ENCODE measurements around the gene TNFSF9. TPM values are rescaled to one million over a fixed set of nuclear protein-coding genes. Genes with fewer than 3 reads are reported as not detected.
A peak's percentile ranks its signal among the peaks of the same experiment; 100 is the strongest.

TNFSF9 gene
- total RNA-seq = 1 to 10 TPM; 1.6 to 2.7 TPM
- long read RNA-seq, transcript TNFSF9-201 (3 exons, 1,665 nt) = major isoform, 5 of 6 reads
- long read RNA-seq, partial matches to known transcripts = 1 of 6 reads
- long read RNA-seq, other reads (novel, unspliced or antisense) = 0 of 6 reads

DNA sequence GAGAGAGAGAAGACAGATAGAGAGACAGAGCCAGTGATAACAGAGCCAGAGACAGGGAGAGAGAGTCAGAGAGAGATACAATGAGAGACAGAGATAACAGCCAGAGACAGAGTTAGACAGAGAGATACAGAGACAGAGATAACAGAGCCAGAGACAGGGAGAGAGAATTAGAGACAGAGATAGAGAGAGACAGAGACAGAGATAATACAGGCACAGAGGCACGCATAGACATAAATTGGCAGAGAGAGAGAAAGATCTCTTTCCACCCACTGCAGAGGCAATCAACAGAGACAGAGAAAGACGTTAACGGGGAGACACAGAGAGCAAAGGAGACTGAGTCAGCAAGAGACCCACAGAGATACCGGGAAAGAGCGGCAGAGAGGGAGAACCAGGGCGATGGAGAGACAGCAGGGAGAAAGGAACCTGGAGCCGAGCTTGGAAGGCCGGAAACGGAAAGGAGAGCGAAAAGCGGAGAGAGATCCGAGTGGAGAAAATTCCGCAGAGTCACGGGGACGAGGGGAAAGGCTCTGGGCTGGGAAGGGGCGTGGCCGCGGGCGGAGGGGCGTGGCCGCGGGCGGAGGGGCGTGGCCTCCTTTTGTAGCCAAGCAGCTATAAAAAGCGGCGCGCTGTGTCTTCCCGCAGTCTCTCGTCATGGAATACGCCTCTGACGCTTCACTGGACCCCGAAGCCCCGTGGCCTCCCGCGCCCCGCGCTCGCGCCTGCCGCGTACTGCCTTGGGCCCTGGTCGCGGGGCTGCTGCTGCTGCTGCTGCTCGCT is at the start of gene TNFSF9:
TSS of gene TNFSF9 (plus strand) at position 641 of the 777 bp plus-strand sequence. CDS start at position 652, 11 bp downstream.
- intact Hi-C loops (cut with DNase I, micrococcal nuclease) = no loop called here
- DNase-seq = peak; percentile 87 to 92
- ATAC-seq = peak; percentile 95

- DNase-seq (peak in 1 of 2 donors; percentile 68), ATAC-seq (peak; percentile 43)
- intact Hi-C loops (cut with DNase I, micrococcal nuclease) = no loop called here
These were observed 49.1 kb upstream of the TNFSF9 start, which contains the start of gene DENND1C for GRCh38 chr19:6481541-6482342. Gene DENND1C, minus strand, starts transcription at chr19:6481787. Its CDS starts 92 bp downstream, at chr19:6481695.

GRCh38 chr19:6482343-6482686 is 48.5 kb upstream of the TNFSF9 start:
- ATAC-seq (no peak), DNase-seq (no peak)
- intact Hi-C loops (cut with DNase I, micrococcal nuclease) = no loop called here

DNA sequence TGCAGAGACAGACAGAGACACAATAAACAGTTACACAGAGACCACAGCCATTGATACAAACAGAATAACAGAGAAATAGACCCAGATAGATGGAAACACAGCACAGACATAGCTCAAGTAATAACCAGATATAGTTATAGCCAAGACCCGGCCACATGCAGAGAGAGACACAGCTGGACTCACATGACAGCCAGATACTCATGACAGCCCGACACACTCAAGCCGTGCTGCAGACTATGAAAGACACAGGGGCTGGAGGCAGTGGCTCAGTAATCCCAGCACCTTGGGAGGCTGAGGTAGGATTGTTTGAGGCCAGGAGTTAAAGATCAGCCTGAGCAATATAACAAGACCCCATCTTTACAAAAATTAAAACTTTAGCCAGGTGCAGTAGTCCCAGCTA is 47.6 kb upstream of the TNFSF9 start:
- no peak for ATAC-seq
- intact Hi-C loops (cut with DNase I, micrococcal nuclease) = no loop called here
- DNase-seq = no peak

DNA sequence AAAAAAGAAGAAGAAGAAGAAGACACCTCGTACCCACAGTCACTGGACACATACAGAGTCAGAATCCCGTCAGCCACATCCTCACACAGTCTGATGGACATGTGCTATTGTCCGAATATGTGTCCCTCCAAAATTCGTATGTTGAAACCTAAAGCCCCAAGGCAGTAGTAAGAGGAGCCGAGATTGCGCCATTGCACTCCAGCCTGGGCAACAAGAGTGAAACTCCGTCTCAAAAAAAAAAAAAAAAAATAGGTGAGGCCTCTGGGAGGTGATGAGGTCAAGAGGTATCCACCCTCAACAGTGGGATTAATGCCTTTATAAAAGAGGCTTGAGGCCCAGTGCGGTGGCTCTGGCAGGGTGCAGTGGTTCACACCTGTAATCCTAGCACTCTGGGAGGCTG is 46.6 kb upstream of the TNFSF9 start:
- intact Hi-C loops (cut with DNase I, micrococcal nuclease) = no loop called here
- DNase-seq (no peak), ATAC-seq (no peak)

DNA sequence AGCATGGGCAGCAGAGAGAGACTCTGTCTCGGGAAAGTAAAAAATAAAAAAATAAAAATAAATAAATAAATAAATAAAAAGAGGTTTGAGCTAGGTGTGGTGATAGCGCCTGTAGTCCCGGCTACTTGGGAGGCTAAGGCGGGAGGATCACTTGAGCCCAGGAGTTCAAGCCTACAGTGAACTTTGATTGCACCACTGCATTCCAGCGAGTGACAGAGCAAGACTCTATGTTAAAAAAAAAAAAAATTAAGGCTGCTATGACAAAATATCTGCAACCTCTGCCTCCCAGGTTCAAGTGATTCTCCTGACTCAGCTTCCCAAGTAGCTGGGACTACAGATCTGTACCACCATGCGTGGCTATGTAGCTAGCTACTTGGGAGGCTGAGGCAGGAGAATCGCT is 46.0 kb upstream of the TNFSF9 start:
- no peak for DNase-seq
- ATAC-seq = no peak
- intact Hi-C loops (cut with DNase I, micrococcal nuclease) = no loop called here

- intact Hi-C loops (cut with DNase I, micrococcal nuclease) = no loop called here
- ATAC-seq (no peak), DNase-seq (no peak)
These were observed 41.4 kb upstream of the TNFSF9 start for GRCh38 chr19:6489278-6490061.

DNA sequence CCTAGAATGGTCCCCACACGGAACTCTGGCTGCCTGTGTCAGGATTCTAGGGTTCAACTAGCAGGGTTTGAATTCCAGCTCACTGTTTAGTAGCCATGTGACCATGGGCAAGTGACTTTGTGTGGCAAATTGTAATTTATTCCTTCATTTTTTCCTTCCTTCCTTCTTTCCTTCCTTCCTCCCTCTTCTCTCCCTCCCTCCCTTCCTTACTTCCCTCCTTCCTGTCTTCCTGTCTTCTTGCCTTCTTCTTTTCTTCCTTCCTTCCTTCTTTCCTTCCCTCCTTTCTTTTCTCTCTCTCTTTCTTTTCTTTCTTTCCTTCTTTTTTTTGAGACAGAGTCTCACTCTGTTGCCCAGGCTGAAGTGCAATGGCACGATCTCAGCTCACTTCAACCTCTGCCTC is 40.7 kb upstream of the TNFSF9 start:
- DNase-seq = no peak
- no peak for ATAC-seq
- intact Hi-C loops (cut with DNase I, micrococcal nuclease) = no loop called here

- ATAC-seq (no peak), DNase-seq (no peak)
- intact Hi-C loops (cut with DNase I, micrococcal nuclease) = no loop called here
These were observed 38.8 kb upstream of the TNFSF9 start for GRCh38 chr19:6491802-6492592.

DNA sequence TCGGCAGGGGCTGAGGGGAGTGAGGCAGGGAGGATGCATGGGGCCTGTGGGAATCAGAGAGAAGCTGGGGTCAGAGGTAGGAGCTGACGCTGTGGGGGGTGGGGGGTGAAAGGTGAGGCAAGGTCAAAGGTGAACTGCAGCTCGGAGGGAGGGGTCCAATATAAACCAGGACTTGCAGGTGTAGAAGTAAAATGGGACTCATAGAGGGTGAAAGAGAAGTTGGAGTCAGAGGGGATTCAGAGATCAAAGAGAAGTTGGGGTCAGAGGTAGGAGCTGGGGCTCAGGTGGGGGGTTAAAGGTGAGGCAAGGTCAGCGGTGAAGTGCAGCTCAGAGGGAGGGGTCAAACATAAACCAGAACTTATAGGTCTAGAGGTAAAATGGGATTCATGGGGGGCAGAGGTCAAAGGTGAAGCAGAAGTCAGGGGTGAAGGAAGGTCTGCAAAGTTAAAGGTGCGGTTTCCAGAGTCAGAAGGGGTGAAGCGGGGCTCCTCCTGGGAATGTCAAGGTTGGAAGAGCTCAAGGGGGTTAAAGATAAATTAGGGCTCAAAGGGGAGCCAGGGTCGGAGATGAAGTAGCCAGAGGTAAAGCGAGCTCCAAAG is 36.3 kb upstream of the TNFSF9 start:
- intact Hi-C loops (cut with DNase I, micrococcal nuclease) = no loop called here
- no peak for ATAC-seq

GRCh38 chr19:6495947-6496346 is 34.9 kb upstream of the TNFSF9 start:
- intact Hi-C loops (cut with DNase I, micrococcal nuclease) = no loop called here
- DNase-seq (no peak), ATAC-seq (no peak)

More for the DNA sequence above, 36.3 kb upstream of the TNFSF9 start:
- no peak for DNase-seq

DNA sequence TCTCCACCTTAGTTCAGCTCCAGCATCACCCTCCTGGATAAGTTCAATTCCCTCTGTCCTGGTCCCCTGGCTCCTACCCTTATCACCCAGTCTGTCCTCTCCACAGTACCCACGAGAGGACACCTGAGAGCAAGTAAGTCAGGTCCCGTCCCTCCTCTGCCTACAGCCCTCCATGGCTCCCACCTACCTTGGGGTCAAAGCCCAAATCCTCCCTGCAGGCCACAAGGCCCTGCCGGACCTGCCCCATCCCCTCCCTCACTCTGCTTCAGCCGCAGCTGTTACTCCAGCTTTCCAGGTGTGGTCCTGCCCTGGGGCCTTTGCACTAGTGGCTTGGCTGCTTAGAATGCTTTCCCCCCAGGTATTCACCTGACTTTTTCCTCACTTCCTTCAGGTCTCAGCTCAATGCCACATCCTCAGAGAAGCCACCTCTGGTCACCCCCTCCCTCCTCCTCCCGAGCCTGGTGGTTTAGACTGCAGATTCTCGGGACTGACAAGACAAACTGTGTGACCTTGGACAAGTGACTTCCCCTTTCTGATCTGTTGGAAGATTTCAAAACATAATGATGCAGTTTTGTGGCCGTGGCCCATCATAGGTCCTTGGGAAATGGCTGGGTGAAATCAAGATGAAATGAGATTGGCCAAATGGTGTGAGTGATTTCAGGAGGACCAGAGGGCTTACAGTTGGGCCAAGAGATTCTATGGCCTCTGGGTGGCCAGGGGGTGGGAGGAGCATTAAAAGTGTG is 32.4 kb upstream of the TNFSF9 start:
- DNase-seq = no peak
- no peak for ATAC-seq
- intact Hi-C loops (cut with DNase I, micrococcal nuclease) = no loop called here

DNA sequence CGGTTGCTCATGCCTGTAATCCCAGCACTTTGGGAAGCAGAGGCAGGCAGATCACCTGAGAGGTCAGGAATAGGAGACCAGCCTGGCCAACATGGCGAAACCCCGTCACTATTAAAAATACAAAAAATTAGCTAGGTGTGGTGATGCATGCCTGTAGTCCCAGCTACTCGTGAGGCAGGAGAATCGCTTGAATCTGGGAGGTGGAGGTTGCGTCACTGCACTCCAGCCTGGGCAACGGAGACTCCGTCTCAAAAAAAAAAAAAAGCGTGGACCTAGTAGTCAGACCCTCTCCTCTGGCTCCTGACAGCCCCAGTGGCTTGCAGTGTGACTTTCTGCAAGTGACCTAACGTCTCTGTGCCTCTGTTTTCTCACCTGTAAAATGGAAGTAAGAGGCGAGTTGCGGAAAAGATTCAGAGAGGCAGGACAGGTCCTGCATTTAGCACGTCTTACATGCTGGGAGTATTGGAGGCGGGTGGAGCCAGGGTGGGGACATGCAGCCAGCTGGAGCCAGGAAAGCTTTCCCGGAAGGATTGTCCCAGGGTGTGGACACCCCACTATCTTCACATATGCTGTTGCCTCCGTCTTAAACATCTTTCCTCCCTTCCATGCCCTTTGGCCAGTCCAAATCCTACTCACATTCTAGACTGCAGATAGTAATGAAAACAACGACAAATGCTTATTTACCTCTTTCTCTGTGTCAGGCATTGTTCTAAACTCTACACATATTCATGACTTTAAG is 31.6 kb upstream of the TNFSF9 start:
- intact Hi-C loops (cut with DNase I, micrococcal nuclease) = no loop called here
- ATAC-seq (peak; percentile 90), DNase-seq (peak in 1 of 2 donors; percentile 35)

DNA sequence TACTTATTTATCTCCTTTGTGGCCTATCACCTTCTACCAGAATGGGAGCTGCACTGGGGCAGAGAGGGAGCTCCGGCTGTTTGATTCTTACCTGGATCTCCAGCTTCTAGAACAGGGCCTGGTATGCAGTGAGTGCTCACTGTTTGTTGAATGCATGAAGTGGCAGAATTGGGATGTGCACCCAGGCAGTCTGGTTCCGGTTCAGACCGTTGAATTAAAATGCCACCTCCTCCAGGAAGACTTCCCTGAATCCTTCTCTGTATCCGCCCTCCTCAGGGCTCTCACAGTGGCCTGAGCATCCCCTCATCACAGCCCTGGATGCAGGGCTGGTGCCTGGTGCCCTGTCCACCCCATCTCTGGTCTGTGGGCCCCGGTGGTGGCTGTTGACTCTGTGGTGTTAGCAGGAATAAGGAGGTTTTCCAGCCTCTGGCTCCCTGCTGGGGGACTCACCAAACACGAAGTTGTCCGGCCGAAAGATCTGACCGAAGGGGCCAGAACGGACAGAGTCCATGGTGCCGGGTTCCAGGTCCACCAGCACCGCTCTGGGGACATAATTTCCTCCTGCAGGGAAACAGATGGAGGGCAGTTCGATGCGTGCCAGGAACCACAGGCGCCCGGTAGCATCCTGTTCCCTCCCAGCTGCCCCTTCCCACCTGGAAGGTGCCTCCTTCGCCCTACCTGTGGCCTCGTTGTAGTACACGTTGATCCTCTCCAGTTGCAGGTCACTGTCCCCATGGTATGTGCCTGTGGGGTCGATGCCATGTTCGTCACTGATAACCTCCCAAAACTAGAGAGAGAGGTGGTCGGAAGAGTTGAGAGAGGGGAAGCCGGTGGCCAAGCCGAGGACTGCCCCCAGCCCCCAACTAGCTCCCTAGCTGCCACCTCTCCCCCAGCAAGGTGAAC is 29.7 kb upstream of the TNFSF9 start:
- intact Hi-C loops (cut with DNase I, micrococcal nuclease) = no loop called here
- no peak for ATAC-seq
- no peak for DNase-seq

GRCh38 chr19:6501740-6502648 is 28.8 kb upstream of the TNFSF9 start, which contains the start of gene TUBB4A:
Gene TUBB4A, minus strand, starts transcription at chr19:6502309. Its CDS starts 97 bp downstream, at chr19:6502212.
- DNase-seq (no peak), ATAC-seq (peak; percentile 14)
- intact Hi-C loops (cut with DNase I, micrococcal nuclease) = no loop called here

Data from left colon (tissue), 2 donors.